Limb (tissue), 2 donors: ENCODE results near the gene PLA2G7.
"Not testable (repeated sequence)": the region's sequence is repeated elsewhere in the genome, so short reads cannot be mapped to it uniquely, and the experiment has no call there.

ENCODE experiments used
- DNase-seq, 2 donors: peaks; one replicate each; pipeline ENCODE4 v3.0.0-alpha.2; 2016; ENCODE audit errors: extremely low spot score in 2 of 2

The PLA2G7 gene

GRCh38 chr6:46748940-46749503 is 13.8 kb upstream of the PLA2G7 start:
- DNase-seq = no peak

GRCh38 chr6:46746696-46747095 is 11.5 kb upstream of the PLA2G7 start, which contains the start of gene ANKRD66:
ANKRD66 (plus strand) TSS chr6:46746933; CDS start chr6:46751949, 5,016 bp downstream.
- no peak for DNase-seq

- DNase-seq = no peak
Observed at GRCh38 chr6:46745973-46746372, 10.8 kb upstream of the PLA2G7 start.

GRCh38 chr6:46744159-46744725 is 9.1 kb upstream of the PLA2G7 start:
- not testable (repeated sequence) for DNase-seq

- no peak for DNase-seq
Observed at GRCh38 chr6:46743425-46744158, 8.4 kb upstream of the PLA2G7 start.

- DNase-seq = no peak
Observed at GRCh38 chr6:46741910-46742309, 6.7 kb upstream of the PLA2G7 start.

- no peak for DNase-seq
Observed at GRCh38 chr6:46741482-46741881, 6.3 kb upstream of the PLA2G7 start.

GRCh38 chr6:46736906-46737305 is 1.7 kb upstream of the PLA2G7 start:
- DNase-seq = no peak

- no peak for DNase-seq
Observed at GRCh38 chr6:46735720-46736031, 501 bp upstream of the PLA2G7 start.

GRCh38 chr6:46733341-46733801 is 1.8 kb downstream of the PLA2G7 start:
- no peak for DNase-seq

- no peak for DNase-seq
Observed at GRCh38 chr6:46730921-46731461, 4.2 kb downstream of the PLA2G7 start.

GRCh38 chr6:46729787-46730326 is 5.3 kb downstream of the PLA2G7 start:
- no peak for DNase-seq

- no peak for DNase-seq
Observed at GRCh38 chr6:46720401-46720800, 14.8 kb downstream of the PLA2G7 start.

GRCh38 chr6:46719099-46719498 is 16.1 kb downstream of the PLA2G7 start:
- DNase-seq = no peak

GRCh38 chr6:46715141-46715540 is 20.0 kb downstream of the PLA2G7 start:
- no peak for DNase-seq

- no peak for DNase-seq
Observed at GRCh38 chr6:46711491-46711890, 23.7 kb downstream of the PLA2G7 start.

GRCh38 chr6:46706464-46706863 is 28.7 kb downstream of the PLA2G7 start:
- no peak for DNase-seq

- DNase-seq = peak in 1 of 2 donors; percentile 15
Observed at GRCh38 chr6:46704562-46704961, 30.6 kb downstream of the PLA2G7 start.

- DNase-seq = no peak
Observed at GRCh38 chr6:46699970-46700369, 35.2 kb downstream of the PLA2G7 start.

- no peak for DNase-seq
Observed at GRCh38 chr6:46690911-46691451, 44.2 kb downstream of the PLA2G7 start.

GRCh38 chr6:46690141-46690755 is 44.9 kb downstream of the PLA2G7 start:
- DNase-seq = peak in 1 of 2 donors; percentile 28

- DNase-seq = no peak
Observed at GRCh38 chr6:46689657-46690056, 45.5 kb downstream of the PLA2G7 start.
